Measurements from ENCODE around the gene MAN1A1.

MAN1A1 gene

GRCh38 chr6:119138906-119139541 is 210.5 kb downstream of the MAN1A1 start:
- TF ChIP-seq CTCF (IDR thresholded peaks at IDR 0.05; ENCODE audit: low read depth, low read length, missing control alignments), result no peak
- DNase-seq (ENCODE audit: extremely low read depth, low read depth), result no peak
- H3K4me3 ChIP-seq (replicated peaks; ENCODE audit: low read depth, low read length), result no peak overlapping the region

- no peak for TF ChIP-seq CTCF (IDR thresholded peaks at IDR 0.05; ENCODE audit: low read depth, low read length, missing control alignments)
- no peak overlapping the region for H3K4me3 ChIP-seq (replicated peaks; ENCODE audit: low read depth, low read length)
- DNase-seq (ENCODE audit: extremely low read depth, low read depth), result no peak
Measured at GRCh38 chr6:119137194-119138072, 212.1 kb downstream of the MAN1A1 start.

GRCh38 chr6:119134752-119135151 is 214.8 kb downstream of the MAN1A1 start:
- no peak for DNase-seq (ENCODE audit: extremely low read depth, low read depth)
- TF ChIP-seq CTCF (IDR thresholded peaks at IDR 0.05; ENCODE audit: low read depth, low read length, missing control alignments), result no peak
- no peak overlapping the region for H3K4me3 ChIP-seq (replicated peaks; ENCODE audit: low read depth, low read length)

- no peak overlapping the region for H3K4me3 ChIP-seq (replicated peaks; ENCODE audit: low read depth, low read length)
- DNase-seq (ENCODE audit: extremely low read depth, low read depth), result no peak
- no peak for TF ChIP-seq CTCF (IDR thresholded peaks at IDR 0.05; ENCODE audit: low read depth, low read length, missing control alignments)
Measured at GRCh38 chr6:119133400-119133799, 216.2 kb downstream of the MAN1A1 start.

- no peak for DNase-seq (ENCODE audit: extremely low read depth, low read depth)
- no peak overlapping the region for H3K4me3 ChIP-seq (replicated peaks; ENCODE audit: low read depth, low read length)
- TF ChIP-seq CTCF (IDR thresholded peaks at IDR 0.05; ENCODE audit: low read depth, low read length, missing control alignments), result no peak
Measured at GRCh38 chr6:119132261-119132981, 217.1 kb downstream of the MAN1A1 start.

- H3K4me3 ChIP-seq (replicated peaks; ENCODE audit: low read depth, low read length), result no peak overlapping the region
- no peak for TF ChIP-seq CTCF (IDR thresholded peaks at IDR 0.05; ENCODE audit: low read depth, low read length, missing control alignments)
- no peak for DNase-seq (ENCODE audit: extremely low read depth, low read depth)
Measured at GRCh38 chr6:119129968-119130484, 219.5 kb downstream of the MAN1A1 start.

Measured in HFF-Myc (cell line).